Measurements from ENCODE around the gene CXCL11.

DNA sequence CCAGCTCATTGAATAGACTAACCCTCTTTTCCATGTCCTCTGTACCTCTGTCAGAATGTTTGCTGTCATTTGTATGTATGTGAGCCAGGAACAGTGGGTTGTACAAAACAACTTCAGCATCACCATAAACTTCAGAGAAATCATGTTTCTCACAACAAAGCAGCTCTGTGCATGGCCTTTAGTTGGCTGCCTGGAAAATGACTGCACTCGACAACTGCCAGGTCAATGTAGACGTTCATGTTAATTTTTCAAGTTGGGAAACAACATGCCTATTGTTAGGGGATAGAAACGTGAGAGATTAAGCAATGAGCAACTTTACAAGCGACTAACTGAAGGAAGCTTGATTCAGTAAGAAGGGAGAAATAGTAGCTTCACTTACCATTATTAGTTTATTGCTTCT is 17.9 kb upstream of the CXCL11 start:
- TF ChIP-seq, protein P1, sequence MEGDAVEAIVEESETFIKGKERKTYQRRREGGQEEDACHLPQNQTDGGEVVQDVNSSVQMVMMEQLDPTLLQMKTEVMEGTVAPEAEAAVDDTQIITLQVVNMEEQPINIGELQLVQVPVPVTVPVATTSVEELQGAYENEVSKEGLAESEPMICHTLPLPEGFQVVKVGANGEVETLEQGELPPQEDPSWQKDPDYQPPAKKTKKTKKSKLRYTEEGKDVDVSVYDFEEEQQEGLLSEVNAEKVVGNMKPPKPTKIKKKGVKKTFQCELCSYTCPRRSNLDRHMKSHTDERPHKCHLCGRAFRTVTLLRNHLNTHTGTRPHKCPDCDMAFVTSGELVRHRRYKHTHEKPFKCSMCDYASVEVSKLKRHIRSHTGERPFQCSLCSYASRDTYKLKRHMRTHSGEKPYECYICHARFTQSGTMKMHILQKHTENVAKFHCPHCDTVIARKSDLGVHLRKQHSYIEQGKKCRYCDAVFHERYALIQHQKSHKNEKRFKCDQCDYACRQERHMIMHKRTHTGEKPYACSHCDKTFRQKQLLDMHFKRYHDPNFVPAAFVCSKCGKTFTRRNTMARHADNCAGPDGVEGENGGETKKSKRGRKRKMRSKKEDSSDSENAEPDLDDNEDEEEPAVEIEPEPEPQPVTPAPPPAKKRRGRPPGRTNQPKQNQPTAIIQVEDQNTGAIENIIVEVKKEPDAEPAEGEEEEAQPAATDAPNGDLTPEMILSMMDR (conservative IDR thresholded peaks at IDR 0.05; ENCODE audit: low read length), result no peak
- TF ChIP-seq EZH2phosphoT487 (IDR thresholded peaks at IDR 0.05; ENCODE audit: borderline replicate concordance), result no peak

All from Loucy (cell line).